ENCODE measurements around the gene AKT3.

Gene AKT3

DNA sequence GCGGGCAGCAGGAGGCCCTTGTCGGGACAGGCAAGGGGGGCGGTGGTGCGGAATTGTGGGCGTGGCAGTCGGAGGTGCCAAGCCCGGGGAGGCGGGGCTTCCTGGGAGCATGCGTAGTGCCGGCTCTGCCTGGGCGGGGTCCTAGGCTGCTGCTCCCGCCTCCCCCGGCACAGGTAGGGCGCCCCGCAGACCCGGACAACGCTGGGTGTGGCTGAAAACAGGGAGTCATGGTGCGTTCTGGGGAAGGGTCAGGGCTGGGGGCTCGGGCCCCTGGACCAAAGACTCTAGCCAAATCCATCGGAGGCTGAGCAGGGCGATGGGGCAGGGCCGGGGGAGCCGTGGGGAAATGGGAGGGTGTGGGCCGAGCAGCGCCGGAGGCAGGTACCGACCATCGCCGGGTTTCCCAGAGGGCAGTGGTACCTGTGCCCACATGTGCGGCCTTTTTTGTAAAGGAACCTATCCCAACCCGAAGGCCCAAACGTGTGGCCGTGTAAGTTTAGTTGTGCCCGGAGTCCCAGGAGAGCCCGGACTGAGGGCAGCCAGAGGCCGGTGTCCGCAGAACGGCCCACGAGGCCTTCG is 362.3 kb downstream of the AKT3 start:
- no peak for DNase-seq (ENCODE audit: low spot score)

- DNase-seq (ENCODE audit: low spot score): no peak
These were observed 362.9 kb downstream of the AKT3 start for GRCh38 chr1:243487036-243487648.

DNA sequence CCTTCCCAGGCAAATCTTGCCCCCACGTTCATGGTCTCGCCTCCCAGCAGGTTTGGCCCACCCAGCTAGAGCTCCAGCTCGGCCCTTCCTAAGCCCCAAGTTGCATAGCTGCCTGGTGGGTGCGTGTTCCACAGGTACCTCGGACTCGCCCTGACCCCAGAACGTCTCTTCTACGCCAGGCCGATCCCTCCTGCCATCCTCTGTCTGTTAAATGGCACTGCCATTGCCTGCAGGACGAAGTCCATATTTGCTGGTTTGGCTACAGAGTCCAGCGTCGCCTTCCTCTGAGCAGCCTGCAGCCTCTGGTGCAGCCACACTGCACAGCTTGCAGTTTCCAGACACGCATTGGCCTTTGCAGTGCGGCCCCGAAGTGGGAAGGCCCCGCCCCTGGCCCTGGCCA is 366.1 kb downstream of the AKT3 start:
- DNase-seq (ENCODE audit: low spot score): no peak

GRCh38 chr1:243483071-243483771 is 366.8 kb downstream of the AKT3 start:
- no peak for DNase-seq (ENCODE audit: low spot score)

DNA sequence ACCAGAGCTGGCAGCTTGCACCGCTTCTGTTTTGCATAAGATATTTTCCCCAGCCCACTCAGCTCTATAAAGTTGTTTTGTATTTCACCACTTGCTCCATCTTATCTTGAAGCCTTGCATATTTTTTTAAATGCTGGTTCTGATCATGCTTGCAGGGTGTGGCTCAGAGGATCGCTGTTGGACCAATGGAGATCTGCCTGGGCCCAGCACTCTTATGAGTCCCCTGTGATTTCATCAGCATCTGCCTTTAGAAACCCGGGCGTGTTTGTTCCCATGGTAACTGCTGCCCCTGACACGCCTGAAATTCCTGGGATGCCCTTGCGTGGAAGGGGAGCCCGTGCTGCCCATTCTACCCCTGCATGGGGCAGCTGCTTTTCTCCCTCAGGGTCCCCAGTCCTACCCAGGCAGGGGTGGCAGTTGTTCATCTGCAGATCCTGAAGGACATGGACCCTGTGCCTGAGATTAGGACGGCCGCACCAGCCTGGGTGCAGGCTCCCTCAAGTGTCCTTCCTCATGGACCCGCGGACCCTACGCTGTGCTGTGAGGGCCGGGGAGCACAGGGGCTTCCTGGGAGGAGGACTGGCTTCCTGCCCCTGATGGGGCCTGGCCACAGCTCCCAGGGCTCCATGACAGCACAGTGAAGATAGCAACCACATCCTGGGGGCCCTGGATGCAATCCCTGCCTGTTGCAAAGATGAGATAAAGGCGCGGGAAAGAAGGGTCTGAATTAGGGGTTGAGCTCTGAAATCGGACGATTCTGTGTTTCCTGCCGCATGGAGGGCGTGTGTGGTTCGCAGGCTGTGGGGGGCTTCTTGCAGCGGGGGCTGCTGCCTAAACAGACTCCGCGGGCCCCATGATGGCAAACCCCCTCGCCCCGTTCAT is 367.7 kb downstream of the AKT3 start:
- DNase-seq (ENCODE audit: low spot score): peak; percentile 68

- no peak for DNase-seq (ENCODE audit: low spot score)
These were observed 368.9 kb downstream of the AKT3 start for GRCh38 chr1:243481101-243481500.

- no peak for DNase-seq (ENCODE audit: low spot score)
These were observed 372.2 kb downstream of the AKT3 start for GRCh38 chr1:243477731-243478290.

- no peak for DNase-seq (ENCODE audit: low spot score)
These were observed 374.1 kb downstream of the AKT3 start for GRCh38 chr1:243475966-243476365.

DNA sequence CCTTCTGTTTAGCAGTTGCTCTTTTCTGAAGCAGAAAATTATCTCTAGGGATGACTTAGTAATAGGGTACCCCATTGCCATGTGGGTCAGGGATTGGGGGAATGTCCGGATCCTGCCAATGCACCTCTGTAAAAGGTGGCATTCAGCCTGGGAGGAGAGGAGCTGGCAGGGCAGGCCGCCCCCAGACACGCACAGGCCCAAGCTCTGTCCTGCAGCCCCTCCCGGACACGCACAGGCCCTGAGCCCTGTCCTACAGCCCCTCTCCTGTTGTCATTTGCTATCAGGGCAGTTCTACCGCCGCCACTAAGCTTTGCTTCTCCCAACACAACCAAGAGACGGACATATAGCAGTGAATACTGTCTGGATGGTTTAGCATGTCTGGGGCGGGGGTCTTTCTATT is 375.1 kb downstream of the AKT3 start:
- DNase-seq (ENCODE audit: low spot score): no peak

DNA sequence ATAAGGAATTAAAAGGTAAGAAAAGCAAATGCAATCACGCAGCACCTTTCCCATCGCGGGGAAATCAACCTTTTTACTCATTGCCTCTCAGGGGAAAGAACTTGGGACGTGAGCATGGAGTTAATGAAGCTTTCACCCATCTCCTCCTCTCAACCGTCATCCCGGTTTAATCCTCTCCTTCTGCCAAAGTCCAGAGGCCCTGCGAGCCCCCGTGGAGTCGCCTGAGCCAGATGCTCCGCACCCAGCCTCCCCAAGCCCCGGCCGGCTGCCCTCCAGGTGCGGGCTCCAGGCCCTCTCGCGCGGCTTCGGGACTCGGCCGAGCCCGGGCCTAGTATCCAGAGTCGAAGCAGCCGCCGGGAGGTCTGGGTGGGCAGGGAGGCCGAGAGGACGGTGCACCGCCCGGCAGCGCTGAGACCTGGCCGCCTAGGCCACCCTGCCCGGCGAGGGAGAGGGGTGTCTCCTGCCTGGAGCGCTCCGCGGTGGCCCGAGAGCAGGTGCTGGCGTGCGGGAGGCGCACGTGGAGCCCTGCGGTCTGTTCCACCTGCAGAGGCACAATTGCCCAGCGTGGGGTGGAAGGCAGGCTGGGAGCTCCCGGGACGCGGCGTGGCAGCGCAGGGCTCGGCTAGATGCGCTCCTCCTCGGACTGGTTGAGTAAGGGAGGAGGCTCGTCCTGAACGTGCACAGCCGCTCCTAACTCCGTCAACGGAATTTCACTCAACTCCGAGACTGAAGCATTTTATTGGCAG is 375.7 kb downstream of the AKT3 start:
- DNase-seq (ENCODE audit: low spot score): no peak

DNA sequence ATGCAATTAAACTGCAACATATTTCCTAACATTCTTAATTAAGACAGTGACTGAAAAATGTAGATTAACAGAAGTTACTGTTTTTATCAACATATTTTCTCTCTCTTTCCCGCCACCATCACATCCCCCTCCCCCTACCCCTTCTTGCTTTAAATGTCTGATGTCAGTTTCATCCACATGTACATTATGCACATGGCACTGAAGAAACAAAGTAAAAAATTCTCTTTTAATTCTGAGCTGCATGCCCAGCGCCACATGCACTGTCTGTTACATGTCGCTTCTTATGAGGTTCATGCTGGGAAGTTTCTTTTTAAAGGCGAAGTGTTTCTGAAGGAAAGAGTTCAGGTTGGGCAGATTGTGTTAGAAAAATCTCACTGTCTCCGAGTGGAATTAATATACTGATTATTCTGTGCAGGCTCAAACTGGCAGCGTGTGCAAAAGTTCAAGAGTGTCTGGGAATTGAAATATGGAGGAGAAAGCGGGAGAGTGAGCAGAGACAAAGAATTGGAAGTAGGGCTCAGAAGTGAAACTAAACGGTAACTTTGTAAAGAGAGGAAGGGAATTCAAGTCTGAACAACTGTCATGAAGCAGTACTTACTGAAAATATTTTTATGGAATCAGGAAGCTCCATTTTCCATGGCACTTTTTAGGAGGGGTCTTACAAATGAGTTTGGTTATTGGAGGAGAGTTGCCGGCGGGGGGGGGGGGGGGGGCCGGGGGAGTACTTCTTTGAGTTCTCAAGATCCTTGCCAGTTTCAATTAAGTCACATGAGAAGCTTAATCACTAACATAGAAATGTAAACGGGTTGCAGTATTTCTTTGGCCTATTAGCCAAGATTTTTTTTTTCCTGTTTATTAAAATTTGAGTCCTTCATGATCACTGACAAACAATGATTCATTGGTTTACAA is 376.6 kb downstream of the AKT3 start:
- no peak for DNase-seq (ENCODE audit: low spot score)

- no peak for DNase-seq (ENCODE audit: low spot score)
These were observed 378.0 kb downstream of the AKT3 start for GRCh38 chr1:243471754-243472745.

DNA sequence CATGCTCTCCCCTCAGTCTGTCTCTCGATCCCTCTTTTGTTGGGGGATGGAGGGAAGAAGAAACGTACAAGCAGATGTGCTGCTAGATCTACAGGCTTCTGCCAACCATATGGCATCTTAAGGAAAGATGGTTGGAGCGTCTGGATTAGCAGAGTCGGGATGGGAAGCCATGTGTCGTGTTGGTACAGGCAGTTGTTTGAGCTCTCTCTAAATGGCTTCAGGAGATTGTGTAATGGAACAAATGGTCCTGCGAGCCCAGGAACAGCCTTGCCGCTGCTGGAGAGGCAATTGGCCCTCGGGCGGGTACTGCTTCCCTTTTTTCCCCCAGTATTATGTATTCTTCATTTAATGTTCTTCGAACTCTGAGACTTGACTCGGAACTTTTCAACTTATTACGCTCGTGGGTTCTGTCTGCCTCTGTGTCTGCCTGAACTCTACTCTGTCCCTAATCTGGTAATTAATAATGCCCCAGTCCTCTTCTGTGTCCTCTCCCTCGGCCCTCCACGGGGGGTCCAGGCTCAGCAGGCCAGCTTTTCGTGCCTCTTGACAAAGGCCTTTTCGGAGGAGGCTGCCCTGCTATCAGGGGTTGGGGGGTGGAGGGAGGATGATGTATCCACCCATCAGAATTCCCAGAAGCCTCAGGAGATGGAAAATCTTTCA is 378.9 kb downstream of the AKT3 start:
- DNase-seq (ENCODE audit: low spot score): no peak

GRCh38 chr1:243470502-243470901 is 379.5 kb downstream of the AKT3 start:
- DNase-seq (ENCODE audit: low spot score): no peak

DNA sequence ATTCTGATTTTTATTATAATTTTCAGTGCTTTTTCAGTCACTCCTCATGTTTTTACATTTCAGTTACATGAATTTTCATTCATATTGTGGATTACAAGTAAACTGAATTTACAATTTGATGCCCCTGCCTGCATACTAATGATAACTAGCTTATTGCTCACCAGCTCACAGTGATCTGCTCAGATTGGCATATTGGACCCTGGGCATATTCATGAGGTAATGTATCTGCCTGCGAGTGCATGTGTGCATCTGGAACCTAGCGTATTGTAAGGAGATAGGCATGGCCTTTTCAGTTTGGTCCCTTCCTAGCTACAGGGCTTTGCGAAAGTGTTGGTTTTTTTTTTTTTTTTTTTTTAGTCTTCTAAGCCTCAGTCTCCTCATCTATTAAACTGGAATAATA is 380.5 kb downstream of the AKT3 start:
- DNase-seq (ENCODE audit: low spot score): no peak

DNA sequence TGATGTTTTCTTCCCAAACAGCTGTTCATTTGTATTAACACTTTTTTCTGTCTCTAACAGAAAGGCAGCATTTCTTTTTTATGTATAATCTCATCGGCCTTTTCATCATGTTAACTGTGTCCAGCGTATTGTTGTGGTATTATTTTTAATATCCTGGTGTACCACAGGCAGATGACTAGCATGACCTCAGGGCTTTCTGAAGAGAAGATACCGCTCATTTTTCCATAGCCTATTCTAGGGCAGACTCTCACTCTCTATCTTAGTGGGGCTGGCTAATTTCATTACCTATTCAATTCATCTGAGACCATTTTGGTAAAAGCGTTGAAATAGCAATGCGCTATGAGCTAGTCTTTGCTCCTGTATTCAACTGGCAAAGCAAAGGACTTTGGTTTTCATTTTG is 384.3 kb downstream of the AKT3 start:
- no peak for DNase-seq (ENCODE audit: low spot score)

DNA sequence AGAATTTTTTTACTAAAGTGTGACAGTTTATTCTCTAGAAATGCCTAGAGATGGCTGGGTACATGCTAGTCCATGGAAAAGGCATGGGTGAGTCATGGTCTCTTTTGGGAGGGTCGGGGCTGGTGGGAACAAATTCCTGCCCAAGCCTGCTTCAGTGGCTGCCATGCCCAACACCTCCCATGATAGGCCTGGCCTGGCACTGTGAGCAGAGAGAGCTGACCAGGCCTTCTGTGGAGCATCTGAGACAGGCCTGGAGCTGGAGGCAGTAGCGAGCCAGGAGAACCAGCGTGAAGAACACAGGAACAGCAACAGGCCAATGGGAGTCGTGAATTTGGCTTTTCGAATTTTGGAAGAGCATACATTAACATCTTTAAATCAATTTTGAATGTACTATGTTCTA is 385.0 kb downstream of the AKT3 start:
- no peak for DNase-seq (ENCODE audit: low spot score)

GRCh38 chr1:243462929-243463697 is 386.9 kb downstream of the AKT3 start:
- DNase-seq (ENCODE audit: low spot score): no peak
